Measurements from ENCODE around the gene MOV10L1.
"Not testable (repeated sequence)": the region's sequence is repeated elsewhere in the genome, so short reads cannot be mapped to it uniquely, and the experiment has no call there.

MOV10L1 gene

GRCh38 chr22:50203288-50203687 is 113.5 kb downstream of the MOV10L1 start:
- DNase-seq (ENCODE audit: low spot score), result no peak

- no peak for DNase-seq (ENCODE audit: low spot score)
These were observed 114.8 kb downstream of the MOV10L1 start for GRCh38 chr22:50204571-50204970.

DNA sequence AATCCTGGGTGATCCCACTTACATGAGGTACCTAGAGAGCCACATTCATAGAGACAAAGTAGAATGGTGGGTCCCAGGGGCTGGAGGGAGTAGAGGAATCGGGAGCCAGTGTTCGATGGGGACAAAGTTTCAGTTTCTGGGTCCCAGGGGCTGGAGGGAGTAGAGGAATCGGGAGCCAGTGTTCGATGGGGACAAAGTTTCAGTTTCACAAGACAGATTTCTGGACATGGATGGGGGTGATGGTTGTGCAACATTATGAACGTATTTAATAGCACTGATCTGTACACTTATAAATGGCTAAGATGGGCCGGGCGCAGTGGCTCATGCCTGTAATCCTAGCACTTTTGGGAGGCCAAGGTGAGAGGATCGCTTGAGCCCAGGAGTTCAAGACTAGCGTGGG is 115.2 kb downstream of the MOV10L1 start:
- not testable (repeated sequence) for DNase-seq (ENCODE audit: low spot score)

DNA sequence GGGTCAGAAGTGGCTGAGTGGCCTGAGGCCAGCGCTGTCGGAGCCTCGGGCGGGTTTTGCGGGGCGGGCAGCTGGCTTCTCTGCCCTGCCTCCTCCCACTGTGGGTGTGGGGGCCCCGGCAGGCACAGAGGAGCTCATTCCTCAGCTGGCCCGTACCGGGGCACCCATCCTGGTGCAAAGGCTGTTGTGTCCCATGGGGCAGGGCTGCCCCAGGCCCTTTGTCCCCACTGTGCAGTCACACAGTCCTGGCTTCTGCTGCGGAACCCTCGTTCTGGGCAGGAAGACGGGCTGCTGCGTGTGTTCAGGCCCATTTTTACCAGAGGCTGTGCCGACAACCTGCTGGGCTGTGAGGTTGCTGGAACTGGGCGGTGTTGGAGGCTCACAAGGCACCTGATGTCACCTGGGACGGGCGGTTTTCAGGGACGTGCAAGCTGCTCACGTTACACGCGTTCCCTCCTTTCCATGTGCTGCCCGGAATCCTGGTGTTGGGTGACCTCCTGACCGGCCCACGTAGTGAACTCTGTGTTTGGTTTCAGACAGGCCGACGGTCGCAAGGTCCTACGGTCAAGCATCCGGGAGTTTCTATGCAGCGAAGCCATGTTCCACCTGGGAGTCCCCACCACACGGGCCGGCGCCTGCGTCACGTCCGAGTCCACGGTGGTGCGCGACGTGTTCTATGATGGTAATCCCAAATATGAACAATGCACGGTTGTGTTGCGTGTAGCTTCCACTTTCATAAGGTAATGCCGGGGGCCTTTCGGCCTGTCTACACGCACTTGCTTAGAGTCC is 116.2 kb downstream of the MOV10L1 start:
- no peak for DNase-seq (ENCODE audit: low spot score)

- no peak for DNase-seq (ENCODE audit: low spot score)
These were observed 116.8 kb downstream of the MOV10L1 start for GRCh38 chr22:50206599-50206998.

DNA sequence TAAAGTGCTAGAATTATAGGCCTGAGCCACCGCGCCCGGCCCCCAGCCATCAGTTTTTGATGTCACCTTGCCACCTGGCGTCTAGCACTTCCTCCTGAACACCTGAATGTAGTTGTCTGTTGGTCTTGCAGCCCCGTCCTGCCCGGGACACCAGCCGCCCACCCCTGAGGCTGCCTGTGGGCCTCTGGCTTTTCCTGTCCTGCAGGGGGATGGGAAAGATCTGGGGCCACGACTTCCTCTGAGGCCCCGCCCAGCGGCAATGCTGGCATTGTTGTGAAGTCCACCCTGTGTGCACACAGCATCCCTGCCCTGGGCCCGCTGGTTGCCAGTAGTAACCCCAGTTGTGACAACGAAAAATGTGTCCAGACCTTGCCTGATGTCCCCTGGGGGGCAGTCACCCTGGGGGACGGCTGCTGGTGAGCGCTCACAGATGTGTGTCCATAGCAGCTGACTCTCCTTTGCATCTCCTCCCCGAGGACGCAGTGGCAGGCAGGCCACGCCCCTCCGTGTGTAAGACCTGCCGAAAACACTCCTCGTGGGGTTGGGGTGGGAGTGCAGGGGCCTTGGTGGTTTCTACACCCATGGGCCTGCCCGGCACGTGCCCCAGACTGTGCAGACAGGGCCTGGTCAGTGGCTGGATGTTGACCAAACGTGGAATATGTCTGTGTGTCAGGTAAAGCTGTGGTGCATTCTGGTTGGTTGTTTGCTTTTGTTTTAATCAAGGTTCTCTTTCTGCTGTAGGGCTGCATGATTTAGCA is 117.8 kb downstream of the MOV10L1 start:
- no peak for DNase-seq (ENCODE audit: low spot score)

DNA sequence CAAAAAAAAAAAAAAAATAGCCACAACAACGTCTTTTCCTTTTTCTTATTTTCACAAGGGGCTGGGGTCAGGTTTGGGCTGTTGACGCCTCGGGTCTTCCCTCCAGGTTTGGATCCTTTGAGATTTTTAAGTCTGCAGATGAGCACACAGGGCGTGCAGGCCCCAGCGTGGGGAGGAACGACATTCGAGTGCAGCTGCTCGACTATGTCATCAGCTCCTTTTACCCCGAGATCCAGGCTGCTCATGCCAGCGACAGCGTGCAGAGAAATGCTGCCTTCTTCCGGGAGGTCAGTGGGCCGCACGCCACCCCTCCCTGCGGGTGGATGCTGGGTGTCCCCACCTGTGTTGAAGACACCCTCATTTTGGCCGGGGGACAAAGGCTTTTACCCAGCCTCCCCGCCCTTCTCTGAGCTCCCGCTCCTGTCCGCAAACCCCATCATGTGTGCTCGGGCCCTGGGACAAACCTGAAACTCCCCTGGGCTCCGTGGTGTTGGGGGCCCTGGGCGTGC is 118.7 kb downstream of the MOV10L1 start:
- DNase-seq (ENCODE audit: low spot score), result no peak

- DNase-seq (ENCODE audit: low spot score), result no peak
These were observed 119.4 kb downstream of the MOV10L1 start for GRCh38 chr22:50208939-50209892.

- peak; percentile 67 for DNase-seq (ENCODE audit: low spot score)
These were observed 120.1 kb downstream of the MOV10L1 start for GRCh38 chr22:50209893-50210292.

DNA sequence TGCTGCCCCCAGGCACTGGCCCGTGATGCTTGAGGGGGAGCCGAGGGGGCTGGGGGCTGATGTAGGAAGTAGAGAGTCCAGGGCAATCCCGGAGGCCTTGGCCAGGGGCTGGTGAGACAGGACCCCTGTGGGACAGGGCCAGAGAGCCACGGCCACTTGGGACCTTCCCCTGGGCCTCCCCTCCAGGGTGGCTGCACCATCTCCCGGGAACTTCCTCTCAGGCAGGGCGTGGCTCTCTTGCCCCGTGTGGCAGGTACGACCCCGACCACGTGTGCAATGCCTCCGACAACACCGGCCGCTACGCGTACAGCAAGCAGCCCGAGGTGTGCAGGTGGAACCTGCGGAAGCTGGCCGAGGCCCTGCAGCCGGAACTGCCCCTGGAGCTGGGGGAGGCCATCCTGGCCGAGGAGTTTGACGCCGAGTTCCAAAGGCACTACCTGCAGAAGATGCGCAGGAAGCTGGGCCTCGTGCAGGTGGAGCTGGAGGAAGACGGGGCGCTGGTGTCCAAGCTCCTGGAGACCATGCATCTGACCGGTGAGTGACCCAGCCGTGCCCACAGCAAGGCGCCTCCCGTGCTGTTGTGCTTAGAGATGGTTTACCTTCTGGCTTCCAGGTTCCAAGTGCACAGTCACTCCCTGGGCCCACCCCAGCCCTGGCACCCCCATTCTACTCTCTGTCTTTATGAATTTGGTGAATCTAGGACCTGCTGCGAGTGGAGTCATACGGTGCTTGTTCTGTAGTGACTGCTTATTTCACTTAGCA is 120.8 kb downstream of the MOV10L1 start:
- no peak for DNase-seq (ENCODE audit: low spot score)

DNA sequence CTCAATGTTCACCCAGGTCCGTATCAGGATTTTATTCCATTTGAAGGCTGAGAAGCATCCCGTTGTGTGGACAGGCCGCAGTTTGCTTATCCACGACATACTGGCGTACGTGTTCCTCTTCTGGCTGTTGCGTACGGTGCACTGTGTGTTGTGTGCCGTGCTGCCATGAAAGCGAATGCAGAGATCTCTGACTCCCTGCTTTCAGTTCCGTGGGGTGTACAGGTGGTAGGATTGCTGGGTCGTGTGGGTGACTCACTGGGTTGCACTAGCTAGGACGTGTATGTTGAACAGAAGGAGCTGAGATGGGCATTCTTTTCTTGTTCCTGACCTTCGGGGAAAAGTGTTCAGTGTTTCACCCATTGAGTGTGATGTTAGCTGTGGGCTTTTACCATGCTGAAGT is 121.3 kb downstream of the MOV10L1 start:
- no peak for DNase-seq (ENCODE audit: low spot score)
